ENCODE results near the gene PLD2.
A peak's percentile ranks its signal among the peaks of the same experiment; 100 is the strongest.

PLD2 gene

GRCh38 chr17:4806777-4807604 lies at the start of gene PLD2:
Gene PLD2 (plus strand): TSS chr17:4807152. CDS start chr17:4807773, 621 bp downstream.
- Histone ChIP-seq H3K4me2 (ENCODE audit: low read length) (peak within 1 kb of the TSS; percentile 82), H3K79me2 (ENCODE audit: control insufficient read depth, low read length) (no peaks in the 10 kb centered on the region), H3K9me2 (replicated peaks; ENCODE audit: control insufficient read depth, low read length) (no peaks in the 10 kb centered on the region), H3K4me3 (ENCODE audit: low read length) (peak within 1 kb of the TSS; percentile 86), H3K9me3 (ENCODE audit: control insufficient read depth, insufficient read depth, low read length) (no peaks in the 10 kb centered on the region), H3F3A (ENCODE audit: control insufficient read depth, insufficient read depth) (no peaks in the 10 kb centered on the region), H4K20me1 (ENCODE audit: control insufficient read depth, insufficient read depth, low read depth, low read length) (no peaks in the 10 kb centered on the region), H3K4me1 (ENCODE audit: control insufficient read depth, low read length) (peaks cover 10% of the 10 kb centered on the region), H3K27me3 (ENCODE audit: control insufficient read depth, low read length) (peaks cover 4% of the 10 kb centered on the region; the same call in 1 of the 2 replicates), H3K36me3 (ENCODE audit: control insufficient read depth, low read length) (no peaks in the 10 kb centered on the region), H3K27ac (ENCODE audit: low read depth, low read length) (no peak within 1 kb of the TSS)
- TF ChIP-seq EZH2phosphoT487 (IDR thresholded peaks at IDR 0.05; ENCODE audit: borderline replicate concordance, low read length), result no peak
- TF ChIP-seq, protein P1, sequence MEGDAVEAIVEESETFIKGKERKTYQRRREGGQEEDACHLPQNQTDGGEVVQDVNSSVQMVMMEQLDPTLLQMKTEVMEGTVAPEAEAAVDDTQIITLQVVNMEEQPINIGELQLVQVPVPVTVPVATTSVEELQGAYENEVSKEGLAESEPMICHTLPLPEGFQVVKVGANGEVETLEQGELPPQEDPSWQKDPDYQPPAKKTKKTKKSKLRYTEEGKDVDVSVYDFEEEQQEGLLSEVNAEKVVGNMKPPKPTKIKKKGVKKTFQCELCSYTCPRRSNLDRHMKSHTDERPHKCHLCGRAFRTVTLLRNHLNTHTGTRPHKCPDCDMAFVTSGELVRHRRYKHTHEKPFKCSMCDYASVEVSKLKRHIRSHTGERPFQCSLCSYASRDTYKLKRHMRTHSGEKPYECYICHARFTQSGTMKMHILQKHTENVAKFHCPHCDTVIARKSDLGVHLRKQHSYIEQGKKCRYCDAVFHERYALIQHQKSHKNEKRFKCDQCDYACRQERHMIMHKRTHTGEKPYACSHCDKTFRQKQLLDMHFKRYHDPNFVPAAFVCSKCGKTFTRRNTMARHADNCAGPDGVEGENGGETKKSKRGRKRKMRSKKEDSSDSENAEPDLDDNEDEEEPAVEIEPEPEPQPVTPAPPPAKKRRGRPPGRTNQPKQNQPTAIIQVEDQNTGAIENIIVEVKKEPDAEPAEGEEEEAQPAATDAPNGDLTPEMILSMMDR (IDR thresholded peaks at IDR 0.05; ENCODE audit: low read depth, low read length, poor library complexity, severe bottlenecking), result no peak

DNA sequence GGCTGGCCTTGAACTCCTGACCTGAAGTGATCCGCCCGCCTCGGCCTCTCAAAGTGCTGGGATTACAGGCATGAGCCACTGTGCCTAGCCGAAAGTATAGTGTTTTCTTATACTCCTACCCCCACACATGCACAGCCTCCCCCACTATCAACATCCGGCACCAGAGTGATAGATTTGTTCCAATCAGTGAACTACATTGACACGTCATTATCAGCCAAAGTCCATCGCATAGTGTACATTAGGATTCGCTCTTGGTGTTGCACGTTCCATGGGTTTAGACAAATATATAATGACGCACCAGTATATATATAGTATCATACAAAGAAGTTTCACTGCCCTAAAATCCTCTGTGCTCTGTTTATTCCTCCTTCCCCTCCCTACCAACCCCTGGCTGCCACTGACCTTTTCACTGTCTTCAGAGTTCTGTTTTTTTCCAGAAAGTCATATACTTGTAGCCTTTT lies 47.1 kb upstream of the PLD2 start:
- H3K36me3 ChIP-seq (ENCODE audit: control insufficient read depth, low read length), result no peaks in the 10 kb centered on the region
- no peaks in the 10 kb centered on the region for H3K9me3 ChIP-seq (ENCODE audit: control insufficient read depth, insufficient read depth, low read length)
- H3K27me3 ChIP-seq (ENCODE audit: control insufficient read depth, low read length), result peaks cover 16% of the 10 kb centered on the region; the same call in 1 of the 2 replicates
- TF ChIP-seq EZH2phosphoT487 (IDR thresholded peaks at IDR 0.05; ENCODE audit: borderline replicate concordance, low read length), result no peak
- TF ChIP-seq, protein P1 (IDR thresholded peaks at IDR 0.05; ENCODE audit: low read depth, low read length, poor library complexity, severe bottlenecking), result no peak
- peaks cover 7% of the 10 kb centered on the region for H3K4me1 ChIP-seq (ENCODE audit: control insufficient read depth, low read length)
- no peaks in the 10 kb centered on the region for H3K9me2 ChIP-seq (replicated peaks; ENCODE audit: control insufficient read depth, low read length)
- H3K27ac ChIP-seq (ENCODE audit: low read depth, low read length), result no peak overlapping the region
- no peaks in the 10 kb centered on the region for H3F3A ChIP-seq (ENCODE audit: control insufficient read depth, insufficient read depth)
- no peaks in the 10 kb centered on the region for H3K79me2 ChIP-seq (ENCODE audit: control insufficient read depth, low read length)
- no peak overlapping the region for H3K4me3 ChIP-seq (ENCODE audit: low read length)
- H3K4me2 ChIP-seq (ENCODE audit: low read length), result no peak overlapping the region
- H4K20me1 ChIP-seq (ENCODE audit: control insufficient read depth, insufficient read depth, low read depth, low read length), result no peaks in the 10 kb centered on the region

DNA sequence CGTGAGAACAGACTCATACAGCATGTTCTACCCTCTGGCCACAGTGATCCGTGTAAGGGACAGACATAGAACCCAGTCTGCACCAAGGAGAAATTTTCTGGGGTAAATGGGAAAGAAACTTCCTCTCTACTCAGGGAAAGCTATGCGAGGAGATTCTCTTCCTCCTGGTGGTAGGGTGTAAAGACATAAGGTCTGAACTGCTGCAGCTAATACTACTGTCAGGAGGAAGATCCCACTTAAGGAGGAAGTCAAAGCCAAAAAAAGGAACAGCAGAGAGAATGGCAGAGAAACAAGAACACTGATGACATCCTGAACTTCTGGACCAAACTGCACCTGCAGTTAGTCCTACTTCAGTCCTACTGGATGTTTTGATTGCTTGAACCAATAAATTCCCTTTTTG lies 42.4 kb upstream of the PLD2 start:
- TF ChIP-seq, protein P1 (IDR thresholded peaks at IDR 0.05; ENCODE audit: low read depth, low read length, poor library complexity, severe bottlenecking), result no peak
- no peak for TF ChIP-seq EZH2phosphoT487 (IDR thresholded peaks at IDR 0.05; ENCODE audit: borderline replicate concordance, low read length)
- H3K9me3 ChIP-seq (ENCODE audit: control insufficient read depth, insufficient read depth, low read length), result no peaks in the 10 kb centered on the region
- peaks cover 8% of the 10 kb centered on the region for H3K4me1 ChIP-seq (ENCODE audit: control insufficient read depth, low read length)
- H3K4me3 ChIP-seq (ENCODE audit: low read length), result no peak overlapping the region
- H3K79me2 ChIP-seq (ENCODE audit: control insufficient read depth, low read length), result no peaks in the 10 kb centered on the region
- no peaks in the 10 kb centered on the region for H4K20me1 ChIP-seq (ENCODE audit: control insufficient read depth, insufficient read depth, low read depth, low read length)
- peaks cover 5% of the 10 kb centered on the region for H3K27me3 ChIP-seq (ENCODE audit: control insufficient read depth, low read length)
- no peaks in the 10 kb centered on the region for H3K36me3 ChIP-seq (ENCODE audit: control insufficient read depth, low read length)
- H3K4me2 ChIP-seq (ENCODE audit: low read length), result peak overlapping the region; percentile 6
- H3K27ac ChIP-seq (ENCODE audit: low read depth, low read length), result no peak overlapping the region
- no peaks in the 10 kb centered on the region for H3K9me2 ChIP-seq (replicated peaks; ENCODE audit: control insufficient read depth, low read length)
- H3F3A ChIP-seq (ENCODE audit: control insufficient read depth, insufficient read depth), result no peaks in the 10 kb centered on the region

All from DOHH2 (cell line).